Measurements from ENCODE around the gene WDFY3.

Gene WDFY3

GRCh38 chr4:84718699-84719098 is 247.8 kb downstream of the WDFY3 start:
- Histone ChIP-seq H3K36me3 (ENCODE audit: insufficient read depth, low read length) (peaks cover 88% of the 10 kb centered on the region), H3K4me3 (ENCODE audit: low read length) (no peak overlapping the region), H3K9ac (ENCODE audit: low read depth, low read length) (no peak overlapping the region), H3K27ac (ENCODE audit: low read depth, low read length) (no peak overlapping the region), H3K27me3 (ENCODE audit: insufficient read depth, low read length) (no peaks in the 10 kb centered on the region), H3K9me3 (ENCODE audit: insufficient read depth, low read depth, low read length) (no peaks in the 10 kb centered on the region), H3K4me1 (ENCODE audit: insufficient read depth, low read length) (no peaks in the 10 kb centered on the region)
- WGBS = 97% methylated on average over 2 of the region's 2 CpGs

- H3K9ac ChIP-seq (ENCODE audit: low read depth, low read length) = no peak overlapping the region
- no peaks in the 10 kb centered on the region for H3K4me1 ChIP-seq (ENCODE audit: insufficient read depth, low read length)
- no peaks in the 10 kb centered on the region for H3K27me3 ChIP-seq (ENCODE audit: insufficient read depth, low read length)
- 100% methylated on average over 3 of the region's 3 CpGs for WGBS
- no peak overlapping the region for H3K27ac ChIP-seq (ENCODE audit: low read depth, low read length)
- peaks cover 95% of the 10 kb centered on the region for H3K36me3 ChIP-seq (ENCODE audit: insufficient read depth, low read length)
- no peaks in the 10 kb centered on the region for H3K9me3 ChIP-seq (ENCODE audit: insufficient read depth, low read depth, low read length)
- no peak overlapping the region for H3K4me3 ChIP-seq (ENCODE audit: low read length)
These were observed 255.9 kb downstream of the WDFY3 start for GRCh38 chr4:84710548-84710947.

- Histone ChIP-seq H3K4me3 (ENCODE audit: low read length) (no peak overlapping the region), H3K27me3 (ENCODE audit: insufficient read depth, low read length) (no peaks in the 10 kb centered on the region), H3K27ac (ENCODE audit: low read depth, low read length) (no peak overlapping the region), H3K4me1 (ENCODE audit: insufficient read depth, low read length) (no peaks in the 10 kb centered on the region), H3K9ac (ENCODE audit: low read depth, low read length) (no peak overlapping the region), H3K36me3 (ENCODE audit: insufficient read depth, low read length) (peaks cover 98% of the 10 kb centered on the region), H3K9me3 (ENCODE audit: insufficient read depth, low read depth, low read length) (no peaks in the 10 kb centered on the region)
- WGBS = 97% methylated on average over 4 of the region's 6 CpGs
These were observed 257.9 kb downstream of the WDFY3 start for GRCh38 chr4:84708406-84709135.

- H3K4me1 ChIP-seq (ENCODE audit: insufficient read depth, low read length) = no peaks in the 10 kb centered on the region
- 93% methylated on average over 2 of the region's 2 CpGs for WGBS
- H3K9me3 ChIP-seq (ENCODE audit: insufficient read depth, low read depth, low read length) = no peaks in the 10 kb centered on the region
- no peak overlapping the region for H3K9ac ChIP-seq (ENCODE audit: low read depth, low read length)
- peaks cover 97% of the 10 kb centered on the region for H3K36me3 ChIP-seq (ENCODE audit: insufficient read depth, low read length)
- no peak overlapping the region for H3K4me3 ChIP-seq (ENCODE audit: low read length)
- H3K27me3 ChIP-seq (ENCODE audit: insufficient read depth, low read length) = no peaks in the 10 kb centered on the region
- H3K27ac ChIP-seq (ENCODE audit: low read depth, low read length) = no peak overlapping the region
These were observed 260.2 kb downstream of the WDFY3 start for GRCh38 chr4:84706286-84706685.

GRCh38 chr4:84699001-84699671 is 267.4 kb downstream of the WDFY3 start:
- Histone ChIP-seq H3K27me3 (ENCODE audit: insufficient read depth, low read length) (no peaks in the 10 kb centered on the region), H3K9me3 (ENCODE audit: insufficient read depth, low read depth, low read length) (no peaks in the 10 kb centered on the region), H3K4me3 (ENCODE audit: low read length) (no peak overlapping the region), H3K4me1 (ENCODE audit: insufficient read depth, low read length) (no peaks in the 10 kb centered on the region), H3K9ac (ENCODE audit: low read depth, low read length) (no peak overlapping the region), H3K27ac (ENCODE audit: low read depth, low read length) (no peak overlapping the region), H3K36me3 (ENCODE audit: insufficient read depth, low read length) (peaks cover 88% of the 10 kb centered on the region)
- 93% methylated on average over 6 of the region's 6 CpGs for WGBS

- H3K9ac ChIP-seq (ENCODE audit: low read depth, low read length) = no peak overlapping the region
- H3K4me1 ChIP-seq (ENCODE audit: insufficient read depth, low read length) = no peaks in the 10 kb centered on the region
- H3K27ac ChIP-seq (ENCODE audit: low read depth, low read length) = no peak overlapping the region
- H3K4me3 ChIP-seq (ENCODE audit: low read length) = no peak overlapping the region
- WGBS = 93% methylated on average over 3 of the region's 4 CpGs
- H3K9me3 ChIP-seq (ENCODE audit: insufficient read depth, low read depth, low read length) = no peaks in the 10 kb centered on the region
- H3K27me3 ChIP-seq (ENCODE audit: insufficient read depth, low read length) = no peaks in the 10 kb centered on the region
- H3K36me3 ChIP-seq (ENCODE audit: insufficient read depth, low read length) = peaks cover 87% of the 10 kb centered on the region
These were observed 268.8 kb downstream of the WDFY3 start for GRCh38 chr4:84697615-84698201.

- WGBS = 98% methylated on average over 2 of the region's 2 CpGs
These were observed 269.3 kb downstream of the WDFY3 start for GRCh38 chr4:84697159-84697558.

GRCh38 chr4:84691800-84692199 is 274.7 kb downstream of the WDFY3 start:
- Histone ChIP-seq H3K4me3 (ENCODE audit: low read length) (no peak overlapping the region), H3K4me1 (ENCODE audit: insufficient read depth, low read length) (peaks cover 13% of the 10 kb centered on the region; the same call in 1 of the 2 replicates), H3K9me3 (ENCODE audit: insufficient read depth, low read depth, low read length) (no peaks in the 10 kb centered on the region), H3K27me3 (ENCODE audit: insufficient read depth, low read length) (no peaks in the 10 kb centered on the region), H3K9ac (ENCODE audit: low read depth, low read length) (no peak overlapping the region), H3K27ac (ENCODE audit: low read depth, low read length) (no peak overlapping the region), H3K36me3 (ENCODE audit: insufficient read depth, low read length) (peaks cover 95% of the 10 kb centered on the region)
- WGBS = 97% methylated on average over 1 of the region's 1 CpG

More at GRCh38 chr4:84697159-84697558, 269.3 kb downstream of the WDFY3 start:
- Histone ChIP-seq H3K36me3 (ENCODE audit: insufficient read depth, low read length) (peaks cover 88% of the 10 kb centered on the region), H3K9me3 (ENCODE audit: insufficient read depth, low read depth, low read length) (no peaks in the 10 kb centered on the region), H3K4me3 (ENCODE audit: low read length) (no peak overlapping the region), H3K9ac (ENCODE audit: low read depth, low read length) (no peak overlapping the region), H3K27ac (ENCODE audit: low read depth, low read length) (no peak overlapping the region), H3K4me1 (ENCODE audit: insufficient read depth, low read length) (no peaks in the 10 kb centered on the region), H3K27me3 (ENCODE audit: insufficient read depth, low read length) (no peaks in the 10 kb centered on the region)

GRCh38 chr4:84691170-84691691 is 275.3 kb downstream of the WDFY3 start:
- WGBS = 94% methylated on average over 1 of the region's 1 CpG
- H3K36me3 ChIP-seq (ENCODE audit: insufficient read depth, low read length) = peaks cover 95% of the 10 kb centered on the region
- no peaks in the 10 kb centered on the region for H3K27me3 ChIP-seq (ENCODE audit: insufficient read depth, low read length)
- H3K4me1 ChIP-seq (ENCODE audit: insufficient read depth, low read length) = peaks cover 13% of the 10 kb centered on the region; the same call in 1 of the 2 replicates
- peak overlapping the region; percentile 34; the same call in 1 of the 2 replicates for H3K27ac ChIP-seq (ENCODE audit: low read depth, low read length)
- H3K9ac ChIP-seq (ENCODE audit: low read depth, low read length) = no peak overlapping the region
- H3K4me3 ChIP-seq (ENCODE audit: low read length) = no peak overlapping the region
- no peaks in the 10 kb centered on the region for H3K9me3 ChIP-seq (ENCODE audit: insufficient read depth, low read depth, low read length)

- H3K9me3 ChIP-seq (ENCODE audit: insufficient read depth, low read depth, low read length) = no peaks in the 10 kb centered on the region
- no peak overlapping the region for H3K27ac ChIP-seq (ENCODE audit: low read depth, low read length)
- peaks cover 92% of the 10 kb centered on the region for H3K36me3 ChIP-seq (ENCODE audit: insufficient read depth, low read length)
- H3K4me3 ChIP-seq (ENCODE audit: low read length) = no peak overlapping the region
- peaks cover 13% of the 10 kb centered on the region; the same call in 1 of the 2 replicates for H3K4me1 ChIP-seq (ENCODE audit: insufficient read depth, low read length)
- H3K9ac ChIP-seq (ENCODE audit: low read depth, low read length) = no peak overlapping the region
- no peaks in the 10 kb centered on the region for H3K27me3 ChIP-seq (ENCODE audit: insufficient read depth, low read length)
- WGBS = 96% methylated on average over 7 of the region's 7 CpGs
These were observed 276.0 kb downstream of the WDFY3 start for GRCh38 chr4:84690481-84690880.

GRCh38 chr4:84689197-84689596 is 277.3 kb downstream of the WDFY3 start:
- Histone ChIP-seq H3K4me1 (ENCODE audit: insufficient read depth, low read length) (peaks cover 13% of the 10 kb centered on the region; the same call in 1 of the 2 replicates), H3K9me3 (ENCODE audit: insufficient read depth, low read depth, low read length) (no peaks in the 10 kb centered on the region), H3K36me3 (ENCODE audit: insufficient read depth, low read length) (peaks cover 92% of the 10 kb centered on the region), H3K27me3 (ENCODE audit: insufficient read depth, low read length) (no peaks in the 10 kb centered on the region), H3K9ac (ENCODE audit: low read depth, low read length) (no peak overlapping the region), H3K27ac (ENCODE audit: low read depth, low read length) (no peak overlapping the region), H3K4me3 (ENCODE audit: low read length) (no peak overlapping the region)
